Measurements from ENCODE around the gene C8A.

Gene C8A

GRCh38 chr1:56897150-56898004 lies 42.8 kb downstream of the C8A start:
- no peak for DNase-seq

- no peak for DNase-seq
Observed at GRCh38 chr1:56898005-56898373, 43.4 kb downstream of the C8A start.

- no peak for DNase-seq
Observed at GRCh38 chr1:56898879-56899278, 44.3 kb downstream of the C8A start.

GRCh38 chr1:56901716-56902115 lies 47.1 kb downstream of the C8A start:
- DNase-seq, result no peak

- DNase-seq, result no peak
Observed at GRCh38 chr1:56903778-56904177, 49.2 kb downstream of the C8A start.

GRCh38 chr1:56904663-56905397 lies 50.2 kb downstream of the C8A start:
- no peak for DNase-seq

- no peak for DNase-seq
Observed at GRCh38 chr1:56905667-56906066, 51.1 kb downstream of the C8A start.

GRCh38 chr1:56908619-56909221 lies 54.1 kb downstream of the C8A start:
- DNase-seq, result no peak

GRCh38 chr1:56910441-56910985 lies 55.9 kb downstream of the C8A start:
- no peak for DNase-seq

- no peak for DNase-seq
Observed at GRCh38 chr1:56911098-56911938, 56.7 kb downstream of the C8A start.

- no peak for DNase-seq
Observed at GRCh38 chr1:56912325-56912724, 57.7 kb downstream of the C8A start.

- DNase-seq, result no peak
Observed at GRCh38 chr1:56915960-56916359, 61.4 kb downstream of the C8A start.

- no peak for DNase-seq
Observed at GRCh38 chr1:56916630-56917029, 62.0 kb downstream of the C8A start.

- no peak for DNase-seq
Observed at GRCh38 chr1:56917356-56917755, 62.8 kb downstream of the C8A start.

GRCh38 chr1:56920591-56921001 lies 66.0 kb downstream of the C8A start:
- no peak for DNase-seq

- no peak for DNase-seq
Observed at GRCh38 chr1:56921479-56921878, 66.9 kb downstream of the C8A start.

- DNase-seq, result no peak
Observed at GRCh38 chr1:56922070-56922469, 67.5 kb downstream of the C8A start.

GRCh38 chr1:56922507-56922906 lies 67.9 kb downstream of the C8A start:
- no peak for DNase-seq

- no peak for DNase-seq
Observed at GRCh38 chr1:56923201-56923600, 68.6 kb downstream of the C8A start.

GRCh38 chr1:56924116-56924515 lies 69.5 kb downstream of the C8A start:
- DNase-seq, result no peak

- no peak for DNase-seq
Observed at GRCh38 chr1:56925193-56925592, 70.6 kb downstream of the C8A start.

GRCh38 chr1:56927171-56927570 lies 72.6 kb downstream of the C8A start:
- no peak for DNase-seq

GRCh38 chr1:56927986-56928385 lies 73.4 kb downstream of the C8A start:
- DNase-seq, result no peak
